Neuronal stem cell (in vitro differentiated cells): ENCODE results near the gene GRPEL1.

Experiments
- DNase-seq: peaks from one replicate; pipeline ENCODE4 v3.0.0-alpha.2; 2013; ENCODE audit warnings: low spot score
- H2AFZ ChIP-seq: one replicate; pipeline ENCODE4 v1.6.1; 2013; ENCODE audit warnings: mild to moderate bottlenecking, low read length, inconsistent platforms
- H2AK5ac ChIP-seq: 2 replicates; pipeline ENCODE4 v1.6.1; 2013; ENCODE audit warnings: low read depth, mild to moderate bottlenecking, inconsistent platforms, low read length, moderate library complexity, mixed read lengths
- H2BK120ac ChIP-seq: 2 replicates; pipeline ENCODE4 v1.6.1; 2013; ENCODE audit warnings: low read depth, mild to moderate bottlenecking, inconsistent platforms, low read length, moderate library complexity, mixed read lengths
- H2BK12ac ChIP-seq: one replicate; pipeline ENCODE4 v1.6.1; 2013; ENCODE audit warnings: low read length, inconsistent platforms
- H2BK15ac ChIP-seq: 2 replicates; pipeline ENCODE4 v1.6.1; 2013; ENCODE audit warnings: mild to moderate bottlenecking, low read length, inconsistent platforms, mixed read lengths
- H2BK5ac ChIP-seq: one replicate; pipeline ENCODE4 v1.6.1; 2013; ENCODE audit warnings: inconsistent platforms, mild to moderate bottlenecking, low read length, moderate library complexity
- H3K14ac ChIP-seq: one replicate; pipeline ENCODE4 v1.6.1; 2013; ENCODE audit warnings: low read length, inconsistent platforms
- H3K18ac ChIP-seq: 2 replicates; pipeline ENCODE4 v1.6.1; 2013; ENCODE audit warnings: low read length, inconsistent platforms
- H3K23ac ChIP-seq: 2 replicates; pipeline ENCODE4 v1.6.1; 2013; ENCODE audit warnings: low read depth, mild to moderate bottlenecking, mixed read lengths, low read length, inconsistent platforms; ENCODE audit not compliant: poor library complexity
- H3K27ac ChIP-seq: replicated peaks from 3 replicates; pipeline ENCODE4 v1.5.1; 2013; ENCODE audit warnings: low read length, inconsistent platforms
- H3K27me3 ChIP-seq, 3 experiments: 2 replicates each; pipeline ENCODE4 v1.6.1; 2013; ENCODE audit warnings: low read length in 3 of 3, mild to moderate bottlenecking in 2 of 3, inconsistent platforms in 1 of 3, low read depth in 1 of 3, mixed read lengths in 1 of 3, moderate library complexity in 1 of 3; ENCODE audit not compliant: control insufficient read depth in 3 of 3, insufficient read depth in 3 of 3
- H3K36me3 ChIP-seq, 2 donors: replicated peaks in 1 of 2; 2 replicates each; pipeline ENCODE4 v1.6.1; 2013; ENCODE audit warnings: low read length in 2 of 2; ENCODE audit not compliant: control insufficient read depth in 2 of 2, insufficient read depth in 2 of 2
- H3K4ac ChIP-seq: 2 replicates; pipeline ENCODE4 v1.6.1; 2013; ENCODE audit warnings: inconsistent platforms, mild to moderate bottlenecking, low read length, moderate library complexity
- H3K4me1 ChIP-seq, 2 donors: 1 replicate in 1 of 2; 2 replicates in 1 of 2; pipeline ENCODE4 v1.6.1; 2013; ENCODE audit warnings: low read length in 2 of 2, low read depth in 1 of 2; ENCODE audit not compliant: control insufficient read depth in 2 of 2, insufficient read depth in 1 of 2
- H3K4me2 ChIP-seq: one replicate; pipeline ENCODE4 v1.6.1; 2013; ENCODE audit warnings: mild to moderate bottlenecking, low read length, inconsistent platforms; ENCODE audit not compliant: insufficient read depth, poor library complexity, severe bottlenecking
- H3K4me3 ChIP-seq, 2 donors: 2 replicates each; pipeline ENCODE4 v1.5.1; 2013; ENCODE audit warnings: low read length in 2 of 2, mild to moderate bottlenecking in 2 of 2, inconsistent platforms in 1 of 2, moderate library complexity in 1 of 2
- H3K79me1 ChIP-seq: one replicate; pipeline ENCODE4 v1.6.1; 2013; ENCODE audit warnings: low read depth, mild to moderate bottlenecking, inconsistent platforms, low read length, moderate library complexity
- H3K9ac ChIP-seq: one replicate; pipeline ENCODE4 v1.6.1; 2013; ENCODE audit warnings: mild to moderate bottlenecking, low read depth, low read length, inconsistent platforms; ENCODE audit not compliant: poor library complexity
- H3K9me3 ChIP-seq, 2 donors: replicated peaks in 1 of 2; 2 replicates each; pipeline versions ENCODE3 to v1.6.1; 2013; ENCODE audit warnings: low read length in 2 of 2, mild to moderate bottlenecking in 2 of 2, inconsistent platforms in 1 of 2, low read depth in 1 of 2, mixed read lengths in 1 of 2, moderate library complexity in 1 of 2; ENCODE audit not compliant: control insufficient read depth in 2 of 2, insufficient read depth in 1 of 2
- H4K8ac ChIP-seq: one replicate; pipeline ENCODE4 v1.6.1; 2013; ENCODE audit warnings: low read depth, mild to moderate bottlenecking, inconsistent platforms, low read length, moderate library complexity
- H4K91ac ChIP-seq: one replicate; pipeline ENCODE4 v1.6.1; 2013; ENCODE audit warnings: low read length, low read depth, mild to moderate bottlenecking, inconsistent platforms; ENCODE audit not compliant: poor library complexity
- WGBS, 2 donors: extraction: QIAGEN DNeasy Blood & Tissue Kit; methylation state at CpG; one replicate each; pipeline ENCODE4 v1.1.7; 2013; ENCODE audit warnings: missing lambda C conversion rate in 2 of 2, mixed read lengths in 1 of 2; ENCODE audit not compliant: insufficient read length in 2 of 2, insufficient replicate concordance in 1 of 2; ENCODE audit errors: extremely low coverage in 2 of 2; 5-methylcytosine and 5-hydroxymethylcytosine counted together

The GRPEL1 gene

DNA sequence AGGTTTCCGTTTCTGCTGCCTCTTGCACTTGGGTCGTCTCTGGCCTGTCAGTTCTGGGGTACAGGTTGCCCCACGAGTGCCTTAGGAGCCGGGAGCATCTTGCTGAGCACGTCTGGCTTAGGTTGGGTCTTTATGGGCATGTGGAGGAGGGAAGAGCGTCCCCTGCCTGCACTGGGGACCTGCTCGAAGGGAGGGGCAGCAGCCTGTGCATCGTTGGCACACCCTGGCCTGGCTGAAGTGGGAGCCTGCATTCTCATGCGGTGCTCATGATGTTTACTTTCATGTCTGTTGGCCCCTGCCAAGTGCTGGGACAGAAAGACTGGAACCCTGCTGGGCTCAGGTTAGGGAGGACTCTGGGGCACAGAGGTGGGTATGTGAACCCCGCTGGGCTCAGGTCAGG, 48.5 kb downstream of the GRPEL1 start:
- H3K4ac ChIP-seq, result no peak overlapping the region
- H4K8ac ChIP-seq, result no peak overlapping the region
- peaks cover 37 to 85% of the 10 kb centered on the region in 2 donors for H3K36me3 ChIP-seq
- H2AK5ac ChIP-seq, result no peak overlapping the region
- no peak overlapping the region for H2BK12ac ChIP-seq
- no peaks in the 10 kb centered on the region for H3K9me3 ChIP-seq
- WGBS, 2 donors, result no CpG with 5 or more reads among the region's 10 CpGs
- peaks cover 1% of the 10 kb centered on the region for H3K79me1 ChIP-seq
- no peak overlapping the region for H3K4me3 ChIP-seq
- H4K91ac ChIP-seq, result no peak overlapping the region
- peak overlapping the region; percentile 9 for H3K18ac ChIP-seq
- no peak overlapping the region for H3K9ac ChIP-seq
- H3K27ac ChIP-seq, result no peak overlapping the region
- H3K4me2 ChIP-seq, result no peak overlapping the region
- H2BK15ac ChIP-seq, result no peak overlapping the region
- H2AFZ ChIP-seq, result no peak overlapping the region
- peaks cover 5 to 8% of the 10 kb centered on the region in 2 donors for H3K4me1 ChIP-seq
- no peaks in the 10 kb centered on the region for H3K27me3 ChIP-seq
- H2BK5ac ChIP-seq, result no peak overlapping the region
- H3K23ac ChIP-seq, result no peak overlapping the region
- H3K14ac ChIP-seq, result no peak overlapping the region
- H2BK120ac ChIP-seq, result no peak overlapping the region
- DNase-seq, result no peak

DNA sequence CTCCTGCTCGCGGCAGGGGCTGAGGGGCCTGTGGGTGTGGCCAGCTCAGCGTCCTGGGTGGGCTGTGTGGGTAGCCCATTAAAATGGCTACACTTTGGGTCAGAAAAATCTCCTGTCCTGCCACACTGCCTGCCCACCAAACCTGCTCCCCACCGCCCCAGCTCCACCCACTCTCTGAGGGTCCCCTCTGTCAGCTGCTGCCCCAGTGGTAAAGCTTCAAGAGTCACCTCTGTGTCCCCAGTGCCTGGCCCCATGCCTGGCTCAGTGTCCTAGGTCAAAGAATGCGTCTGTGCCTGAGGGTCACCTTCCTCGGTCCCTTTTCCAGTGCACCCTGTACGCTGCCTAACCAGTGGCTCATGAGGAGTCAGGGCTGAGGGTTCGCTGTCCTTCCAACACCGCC, 49.6 kb downstream of the GRPEL1 start:
- Histone ChIP-seq H3K27me3 (no peaks in the 10 kb centered on the region), H3K14ac (no peak overlapping the region), H3K4me2 (no peak overlapping the region), H3K9ac (no peak overlapping the region), H4K8ac (no peak overlapping the region), H3K4me3 (no peak overlapping the region), H2BK15ac (no peak overlapping the region), H3K27ac (no peak overlapping the region), H2BK120ac (no peak overlapping the region), H3K4ac (no peak overlapping the region), H3K9me3 (no peaks in the 10 kb centered on the region), H3K23ac (no peak overlapping the region), H3K79me1 (peaks cover 1% of the 10 kb centered on the region), H2AFZ (no peak overlapping the region), H3K18ac (no peak overlapping the region), H3K36me3 (peaks cover 37 to 84% of the 10 kb centered on the region in 2 donors), H3K4me1 (peaks cover 5 to 8% of the 10 kb centered on the region in 2 donors), H4K91ac (no peak overlapping the region), H2BK5ac (no peak overlapping the region), H2BK12ac (no peak overlapping the region), H2AK5ac (no peak overlapping the region)
- no CpG with 5 or more reads among the region's 9 CpGs for WGBS, 2 donors
- DNase-seq, result no peak

DNA sequence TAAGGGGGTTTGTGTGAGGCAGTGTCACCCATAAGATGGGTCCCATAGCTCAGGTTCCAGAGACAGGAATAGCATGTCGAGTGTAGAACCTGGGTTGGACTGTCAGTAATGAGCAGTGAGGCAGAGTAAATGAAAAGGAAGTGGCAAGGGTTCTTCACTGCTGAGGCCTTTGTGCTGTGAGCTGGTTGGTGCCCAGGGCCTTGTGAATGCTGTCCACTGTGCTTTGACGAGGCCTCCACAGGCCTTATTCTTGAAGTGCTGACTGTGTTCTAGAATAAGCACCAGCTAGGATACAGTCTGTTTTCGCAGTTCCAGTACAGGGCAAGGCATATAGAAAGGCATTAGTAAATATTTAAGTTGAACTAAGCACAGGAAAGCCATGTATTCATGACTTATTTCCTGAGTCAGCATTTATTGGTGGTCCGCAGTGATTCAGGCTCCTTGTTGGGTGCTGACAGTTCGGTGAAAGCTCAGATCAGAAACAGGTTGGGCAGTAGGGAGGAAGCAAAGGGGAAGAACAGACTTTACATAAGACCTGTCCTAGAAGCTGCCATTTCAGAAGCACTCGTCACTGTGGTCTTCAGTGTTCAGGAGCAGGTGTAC, 50.3 kb downstream of the GRPEL1 start:
- Histone ChIP-seq H3K4ac (no peak overlapping the region), H4K8ac (no peak overlapping the region), H3K4me2 (no peak overlapping the region), H2BK120ac (no peak overlapping the region), H2BK12ac (no peak overlapping the region), H4K91ac (no peak overlapping the region), H3K36me3 (peaks cover 39 to 88% of the 10 kb centered on the region in 2 donors), H2AFZ (no peak overlapping the region), H3K14ac (no peak overlapping the region), H3K4me1 (peaks cover 5 to 8% of the 10 kb centered on the region in 2 donors), H3K4me3 (no peak overlapping the region), H3K27ac (no peak overlapping the region), H3K18ac (no peak overlapping the region), H3K23ac (no peak overlapping the region), H2BK15ac (no peak overlapping the region), H3K27me3 (no peaks in the 10 kb centered on the region), H3K9ac (no peak overlapping the region), H2BK5ac (no peak overlapping the region), H3K9me3 (no peaks in the 10 kb centered on the region), H3K79me1 (peaks cover 1% of the 10 kb centered on the region), H2AK5ac (no peak overlapping the region)
- DNase-seq, result no peak
- WGBS, 2 donors, result no CpG with 5 or more reads among the region's 6 CpGs

DNA sequence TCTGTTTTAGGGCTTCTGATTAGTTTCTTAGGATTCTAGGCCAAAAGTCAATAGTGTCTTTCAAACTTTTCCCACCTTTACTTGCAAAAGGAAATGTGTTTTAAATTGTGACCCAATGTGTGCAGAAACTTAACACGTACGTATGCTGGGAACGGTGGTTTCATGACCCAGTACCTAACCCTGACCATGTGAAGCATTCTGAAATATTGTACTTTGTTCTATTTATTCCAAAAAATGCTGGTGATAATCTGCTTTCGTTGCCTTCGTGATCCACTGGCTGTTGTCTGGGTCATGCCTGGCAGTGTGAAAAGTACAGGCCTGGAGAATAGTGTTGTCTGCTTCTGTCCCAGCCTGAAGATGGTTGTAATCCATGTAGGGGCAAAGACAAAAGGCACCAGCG, 51.4 kb downstream of the GRPEL1 start:
- Histone ChIP-seq H2AFZ (no peak overlapping the region), H3K79me1 (peaks cover 1% of the 10 kb centered on the region), H2BK12ac (no peak overlapping the region), H4K8ac (no peak overlapping the region), H3K23ac (no peak overlapping the region), H2AK5ac (no peak overlapping the region), H2BK120ac (no peak overlapping the region), H2BK15ac (no peak overlapping the region), H4K91ac (no peak overlapping the region), H3K14ac (no peak overlapping the region), H3K4me3 (no peak overlapping the region), H3K36me3 (peaks cover 36 to 87% of the 10 kb centered on the region in 2 donors), H3K4me2 (no peak overlapping the region), H3K18ac (no peak overlapping the region), H3K4me1 (peaks cover 0 to 8% of the 10 kb centered on the region in 2 donors), H2BK5ac (no peak overlapping the region), H3K4ac (no peak overlapping the region), H3K9ac (no peak overlapping the region), H3K9me3 (no peaks in the 10 kb centered on the region), H3K27me3 (no peaks in the 10 kb centered on the region), H3K27ac (no peak overlapping the region)
- WGBS, 2 donors, result no CpG with 5 or more reads among the region's 6 CpGs
- DNase-seq, result no peak
